ENCODE measurements around the gene ALG3.
A peak's percentile ranks its signal among the peaks of the same experiment; 100 is the strongest.

Gene ALG3

DNA sequence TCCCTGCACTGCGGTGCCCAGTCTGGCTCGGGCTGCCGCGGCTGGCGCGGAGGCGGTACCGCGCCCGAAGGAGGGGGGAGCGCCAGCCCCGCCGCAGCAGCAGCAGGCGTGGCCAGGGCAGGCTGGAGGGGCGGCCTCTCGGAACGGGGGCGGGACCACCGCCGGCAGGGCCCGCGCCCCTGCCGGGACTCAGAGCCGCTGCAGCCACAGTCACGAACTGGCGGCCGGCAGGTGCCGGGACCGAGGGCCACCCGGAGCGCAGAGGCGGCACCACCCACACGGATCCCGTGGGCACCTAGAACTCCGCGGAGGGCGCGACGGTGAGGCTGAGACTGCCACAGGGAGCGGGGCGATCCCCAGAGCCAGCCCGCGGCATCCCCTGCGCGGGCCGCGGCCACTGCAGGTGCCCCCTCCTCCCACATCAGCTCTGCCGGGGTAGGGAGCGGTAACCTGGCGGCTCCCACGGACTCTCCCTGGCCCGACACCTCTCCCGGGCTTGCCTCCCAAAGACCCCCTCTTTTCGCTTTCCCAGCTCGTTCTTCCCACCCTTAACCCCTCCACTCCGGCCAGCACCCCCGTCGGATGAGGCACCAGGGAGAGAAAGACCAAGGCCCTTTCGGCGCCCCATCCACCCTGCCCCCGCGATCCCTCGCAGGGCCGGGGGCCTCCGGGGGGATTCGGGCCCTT, 19.2 kb downstream of the ALG3 start, which contains the start of gene VWA5B2:
Gene VWA5B2, plus strand, starts transcription at position 192 of the 687 bp plus-strand sequence. CDS start 944 bp downstream, outside the sequence.
- Mint-ChIP-seq H3K9me3 (no peaks in the 10 kb centered on the region), H3K4me3 (peak within 1 kb of the TSS; percentile 77), H3K4me1 (peaks cover 16% of the 10 kb centered on the region), H3K36me3 (ENCODE audit: insufficient read depth) (no peaks in the 10 kb centered on the region), H3K27me3 (peaks cover 69% of the 10 kb centered on the region), H3K27ac (ENCODE audit: low read depth) (no peak within 1 kb of the TSS)
- ATAC-seq (replicated peaks; ENCODE audit: extremely low read depth, poor library complexity, severe bottlenecking) (peak; percentile 88), DNase-seq (ENCODE audit: low spot score in 2 of 2) (peak; percentile 47 to 56)

DNA sequence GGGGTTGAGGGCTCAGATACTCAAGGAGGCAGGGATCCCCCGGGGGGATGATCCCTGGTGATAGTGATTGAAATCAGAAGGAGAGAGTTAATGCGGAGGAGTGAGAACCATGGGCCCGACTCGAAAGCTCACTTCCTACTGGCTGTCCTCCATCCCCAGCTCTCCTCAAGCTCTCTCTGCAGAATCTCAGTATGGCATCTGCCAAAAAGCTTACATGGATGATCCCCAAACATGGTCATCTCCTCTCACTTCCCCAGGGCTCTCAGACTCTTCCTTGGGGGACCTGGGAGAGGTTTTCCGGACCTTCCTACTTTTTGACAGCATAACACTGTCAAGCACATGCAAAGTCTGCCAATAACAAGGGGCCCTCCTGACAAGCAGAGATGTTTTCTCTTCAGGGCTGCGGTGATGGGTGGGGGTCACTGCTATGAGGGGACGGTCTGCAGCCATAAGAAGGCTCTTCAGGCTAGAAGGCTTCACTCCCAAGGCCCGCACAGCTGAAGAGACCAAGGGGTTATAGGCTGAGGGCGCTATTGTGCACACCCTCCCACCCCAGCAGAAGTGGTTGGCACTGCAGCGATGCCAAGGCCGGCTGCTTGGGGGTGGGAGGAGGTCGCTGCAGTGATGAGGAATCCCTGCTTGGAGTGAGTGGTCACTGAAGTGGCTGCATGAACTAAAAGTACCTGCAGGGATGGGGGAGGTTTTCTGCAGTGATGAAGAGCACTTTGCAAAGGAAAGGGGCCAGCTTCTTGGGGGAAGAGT, 20.2 kb downstream of the ALG3 start:
- Mint-ChIP-seq H3K27ac (ENCODE audit: low read depth) (no peak overlapping the region), H3K27me3 (peaks cover 69% of the 10 kb centered on the region)
- ATAC-seq (replicated peaks; ENCODE audit: extremely low read depth, poor library complexity, severe bottlenecking) = no peak

DNA sequence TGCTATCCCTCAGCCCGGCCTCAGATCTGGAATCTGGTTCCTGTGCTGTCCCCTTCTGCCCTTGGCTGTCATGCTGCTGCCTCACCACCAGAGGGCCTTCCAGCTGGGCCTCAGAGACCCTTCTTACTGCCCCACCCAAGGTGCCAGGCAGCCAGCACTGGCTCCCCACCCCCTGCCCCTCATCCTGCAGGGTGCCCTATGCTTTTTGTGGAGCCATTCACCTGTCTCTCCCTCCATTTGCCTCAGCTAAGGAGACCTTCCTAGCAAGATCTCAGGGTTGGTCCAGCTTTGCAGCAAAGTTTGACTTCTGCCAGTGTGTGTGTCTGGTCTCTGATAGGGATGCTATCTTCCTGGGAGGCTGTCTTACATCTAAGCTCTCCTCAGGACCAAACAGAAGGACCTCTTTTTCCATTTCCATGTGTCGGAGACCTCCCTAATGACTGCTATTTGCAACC, 21.3 kb downstream of the ALG3 start:
- ATAC-seq (replicated peaks; ENCODE audit: extremely low read depth, poor library complexity, severe bottlenecking) (no peak), DNase-seq (ENCODE audit: low spot score in 2 of 2) (peak; percentile 27 to 37)
- H3K27ac Mint-ChIP-seq (ENCODE audit: low read depth) = no peak overlapping the region
- no peaks in the 10 kb centered on the region for H3K9me3 Mint-ChIP-seq
- H3K36me3 Mint-ChIP-seq (ENCODE audit: insufficient read depth) = no peaks in the 10 kb centered on the region
- H3K4me1 Mint-ChIP-seq = peaks cover 16% of the 10 kb centered on the region
- no peak overlapping the region for H3K4me3 Mint-ChIP-seq
- H3K27me3 Mint-ChIP-seq = peaks cover 64% of the 10 kb centered on the region

More for the DNA sequence above, 20.2 kb downstream of the ALG3 start:
- no peaks in the 10 kb centered on the region for H3K36me3 Mint-ChIP-seq (ENCODE audit: insufficient read depth)
- no peak for DNase-seq (ENCODE audit: low spot score in 2 of 2)
- H3K4me1 Mint-ChIP-seq = peaks cover 16% of the 10 kb centered on the region
- H3K4me3 Mint-ChIP-seq = peak overlapping the region; percentile 77
- no peaks in the 10 kb centered on the region for H3K9me3 Mint-ChIP-seq

DNA sequence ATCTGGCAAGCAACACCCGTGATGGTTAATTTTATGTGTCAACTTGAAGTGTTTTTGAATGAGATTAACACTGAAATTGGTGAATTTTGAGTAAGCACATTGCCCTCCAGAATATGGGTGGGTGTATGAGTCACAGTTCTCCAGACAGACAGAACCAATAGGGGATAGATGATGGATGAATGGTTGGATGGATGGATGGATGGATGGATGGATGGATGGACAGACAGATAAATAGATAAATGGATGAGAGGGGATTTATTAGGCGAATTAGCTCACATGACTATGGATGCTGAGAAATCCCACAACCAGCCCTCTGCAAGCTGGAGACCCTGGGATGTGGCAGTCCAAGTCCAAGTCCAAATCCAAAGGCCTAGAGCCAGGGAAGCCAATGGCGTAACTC, 24.8 kb downstream of the ALG3 start:
- Mint-ChIP-seq H3K27me3 (peaks cover 53% of the 10 kb centered on the region), H3K4me3 (no peak overlapping the region), H3K27ac (ENCODE audit: low read depth) (no peak overlapping the region), H3K9me3 (no peaks in the 10 kb centered on the region), H3K4me1 (peaks cover 6% of the 10 kb centered on the region), H3K36me3 (ENCODE audit: insufficient read depth) (peaks cover 2% of the 10 kb centered on the region)
- no peak for DNase-seq (ENCODE audit: low spot score in 2 of 2)
- no peak for ATAC-seq (replicated peaks; ENCODE audit: extremely low read depth, poor library complexity, severe bottlenecking)

DNA sequence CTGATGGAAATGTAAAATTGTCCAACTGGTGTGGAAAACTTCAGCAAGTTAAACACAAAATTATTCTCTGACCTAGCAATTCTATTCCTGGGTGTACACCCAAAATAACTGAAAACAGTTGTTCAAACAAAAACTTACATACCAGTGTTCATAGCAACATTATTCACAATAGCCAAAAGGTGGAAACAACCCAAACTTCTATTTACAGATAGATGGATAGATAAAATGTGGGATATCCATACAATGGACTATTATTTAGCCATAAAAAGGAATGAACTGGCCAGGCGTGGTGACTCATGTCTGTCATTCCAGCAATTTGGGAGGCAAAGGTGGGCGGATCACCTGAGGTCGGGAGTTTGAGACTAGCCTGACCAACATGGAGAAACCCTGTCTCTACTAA, 26.2 kb downstream of the ALG3 start:
- H3K27me3 Mint-ChIP-seq = peaks cover 48% of the 10 kb centered on the region
- ATAC-seq (replicated peaks; ENCODE audit: extremely low read depth, poor library complexity, severe bottlenecking) = no peak
- no peak for DNase-seq (ENCODE audit: low spot score in 2 of 2)
- no peaks in the 10 kb centered on the region for H3K9me3 Mint-ChIP-seq
- no peak overlapping the region for H3K27ac Mint-ChIP-seq (ENCODE audit: low read depth)
- H3K4me3 Mint-ChIP-seq = no peak overlapping the region
- peaks cover 2% of the 10 kb centered on the region for H3K36me3 Mint-ChIP-seq (ENCODE audit: insufficient read depth)
- no peaks in the 10 kb centered on the region for H3K4me1 Mint-ChIP-seq

DNA sequence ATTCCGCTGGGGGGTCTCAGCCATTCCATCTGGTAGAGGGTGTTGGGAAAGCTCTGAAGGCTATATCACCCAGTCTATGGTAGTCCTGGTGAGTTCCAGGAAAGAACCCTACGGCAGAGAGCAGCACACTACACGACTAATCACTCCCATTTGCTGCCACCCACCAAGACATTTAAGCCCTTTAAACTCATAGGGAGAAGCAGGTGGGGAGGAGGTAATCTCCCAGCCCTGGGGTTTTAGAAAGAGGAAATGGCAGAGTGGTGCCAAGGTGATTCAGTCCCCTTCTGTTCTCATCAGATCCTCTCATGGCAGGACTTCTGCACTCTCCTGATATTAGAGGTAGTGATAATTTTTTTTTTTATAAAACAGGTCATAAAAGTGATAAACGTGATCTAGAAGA, 29.9 kb downstream of the ALG3 start:
- DNase-seq (ENCODE audit: low spot score in 2 of 2) (no peak), ATAC-seq (replicated peaks; ENCODE audit: extremely low read depth, poor library complexity, severe bottlenecking) (no peak)
- Mint-ChIP-seq H3K36me3 (ENCODE audit: insufficient read depth) (peaks cover 2% of the 10 kb centered on the region), H3K4me3 (no peak overlapping the region), H3K27me3 (peaks cover 20% of the 10 kb centered on the region), H3K9me3 (no peaks in the 10 kb centered on the region), H3K27ac (ENCODE audit: low read depth) (no peak overlapping the region), H3K4me1 (no peaks in the 10 kb centered on the region)

DNA sequence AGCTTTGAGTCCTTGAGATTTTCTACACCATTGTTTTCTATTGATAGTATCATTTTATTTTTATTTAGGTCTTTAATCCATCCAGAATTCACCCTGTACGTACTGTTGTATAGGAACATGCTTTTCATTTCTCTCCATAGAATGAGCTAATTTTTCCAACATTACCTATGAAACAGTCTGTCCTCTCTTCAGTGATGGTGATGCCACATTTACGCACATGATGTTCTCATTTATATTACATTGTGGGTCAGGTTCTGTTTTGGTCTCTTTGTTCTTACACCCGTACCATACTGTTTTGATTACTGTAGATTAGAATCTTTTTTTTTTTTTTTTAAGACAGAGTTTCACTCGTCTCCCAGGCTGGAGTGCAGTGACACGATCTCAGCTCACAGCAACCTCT, 37.0 kb downstream of the ALG3 start:
- no peak overlapping the region for H3K4me3 Mint-ChIP-seq
- no peaks in the 10 kb centered on the region for H3K4me1 Mint-ChIP-seq
- H3K36me3 Mint-ChIP-seq (ENCODE audit: insufficient read depth) = no peaks in the 10 kb centered on the region
- no peak overlapping the region for H3K27ac Mint-ChIP-seq (ENCODE audit: low read depth)
- H3K27me3 Mint-ChIP-seq = peaks cover 11% of the 10 kb centered on the region
- DNase-seq (ENCODE audit: low spot score in 2 of 2) = no peak
- no peaks in the 10 kb centered on the region for H3K9me3 Mint-ChIP-seq
- ATAC-seq (replicated peaks; ENCODE audit: extremely low read depth, poor library complexity, severe bottlenecking) = no peak

DNA sequence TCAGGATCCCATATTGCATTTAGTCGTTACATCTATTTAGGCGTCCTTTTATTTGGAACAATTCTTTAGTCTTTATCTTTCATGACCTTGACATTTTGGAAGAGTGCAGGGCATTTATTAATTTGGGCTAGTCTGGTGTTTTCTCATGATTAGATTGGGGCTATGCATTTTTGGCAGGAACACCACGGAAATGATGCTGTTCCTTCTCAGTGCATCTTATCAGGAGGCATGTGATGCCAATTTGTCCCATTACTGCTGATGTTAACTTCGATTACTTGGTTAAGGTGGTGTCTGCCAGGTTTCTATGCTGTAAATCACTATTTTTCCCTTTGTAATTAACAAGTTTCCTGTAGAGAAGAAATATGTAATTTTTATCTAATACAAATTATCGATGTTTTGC, 37.5 kb downstream of the ALG3 start:
- H3K27ac Mint-ChIP-seq (ENCODE audit: low read depth) = no peak overlapping the region

DNA sequence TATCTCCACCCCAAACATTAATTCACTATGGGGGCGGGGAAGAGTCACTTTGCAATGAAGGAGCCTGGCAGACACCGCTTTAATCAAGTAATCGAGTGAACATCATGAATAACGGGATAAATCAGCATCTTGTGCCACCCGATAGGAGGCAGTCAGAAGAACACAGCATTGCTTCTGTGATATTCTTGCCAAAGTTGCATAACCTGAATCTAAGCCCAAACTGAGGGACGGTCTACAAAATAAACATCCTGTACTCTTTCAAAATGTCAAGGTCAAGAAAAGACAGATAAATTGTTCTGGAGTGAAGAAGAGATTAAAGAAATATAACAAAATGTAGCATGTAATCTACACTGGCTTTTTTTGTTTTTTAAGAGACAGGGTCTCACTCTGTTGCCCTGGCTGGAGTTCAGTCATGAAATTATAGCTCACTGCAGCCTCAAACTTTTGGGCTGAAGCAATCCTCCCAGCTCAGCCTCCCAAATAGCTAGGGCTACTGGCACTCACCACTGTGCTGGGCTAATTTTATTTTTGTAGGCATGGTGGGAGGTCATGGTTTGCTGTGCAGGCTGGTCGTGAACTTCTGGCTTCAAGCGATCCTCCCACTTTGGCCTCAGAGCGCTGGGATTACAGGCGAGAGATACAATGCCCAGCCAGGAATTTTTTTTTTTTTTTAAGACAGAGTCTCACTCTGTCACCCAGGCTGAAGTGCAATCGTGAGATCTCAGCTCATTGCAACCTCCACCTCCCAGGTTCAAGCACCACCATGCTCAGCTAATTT, 39.4 kb downstream of the ALG3 start:
- H3K36me3 Mint-ChIP-seq (ENCODE audit: insufficient read depth) = no peaks in the 10 kb centered on the region

More for the DNA sequence above, 37.5 kb downstream of the ALG3 start:
- no peaks in the 10 kb centered on the region for H3K9me3 Mint-ChIP-seq
- peaks cover 16% of the 10 kb centered on the region for H3K27me3 Mint-ChIP-seq
- no peak for DNase-seq (ENCODE audit: low spot score in 2 of 2)
- no peak overlapping the region for H3K4me3 Mint-ChIP-seq
- H3K4me1 Mint-ChIP-seq = no peaks in the 10 kb centered on the region
- no peaks in the 10 kb centered on the region for H3K36me3 Mint-ChIP-seq (ENCODE audit: insufficient read depth)
- ATAC-seq (replicated peaks; ENCODE audit: extremely low read depth, poor library complexity, severe bottlenecking) = no peak

DNA sequence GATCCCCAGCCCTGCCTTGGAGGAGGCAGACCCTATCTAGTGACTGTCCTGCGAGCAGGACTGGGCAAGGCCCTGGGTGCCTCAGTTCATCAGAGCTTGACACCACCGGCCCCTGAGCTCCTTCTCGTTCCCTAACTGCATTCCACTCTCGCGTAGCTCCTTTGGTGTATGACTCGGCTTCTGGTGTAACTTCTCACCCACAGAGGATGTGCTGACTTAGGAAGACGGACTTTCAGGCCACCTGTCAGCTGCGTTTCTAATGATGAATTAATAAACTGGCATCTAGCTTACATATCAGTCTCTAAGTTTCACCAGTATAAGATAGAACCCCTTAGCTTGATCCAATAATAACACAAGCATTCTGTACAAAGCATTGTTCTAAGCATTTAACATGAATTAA, 45.2 kb downstream of the ALG3 start:
- Mint-ChIP-seq H3K4me3 (no peak overlapping the region), H3K36me3 (ENCODE audit: insufficient read depth) (no peaks in the 10 kb centered on the region), H3K9me3 (no peaks in the 10 kb centered on the region), H3K4me1 (no peaks in the 10 kb centered on the region), H3K27ac (ENCODE audit: low read depth) (no peak overlapping the region), H3K27me3 (peaks cover 51% of the 10 kb centered on the region)
- DNase-seq (ENCODE audit: low spot score in 2 of 2) = no peak
- ATAC-seq (replicated peaks; ENCODE audit: extremely low read depth, poor library complexity, severe bottlenecking) = no peak

More for the DNA sequence above, 39.4 kb downstream of the ALG3 start:
- no peaks in the 10 kb centered on the region for H3K4me1 Mint-ChIP-seq
- ATAC-seq (replicated peaks; ENCODE audit: extremely low read depth, poor library complexity, severe bottlenecking) (no peak), DNase-seq (ENCODE audit: low spot score in 2 of 2) (no peak)
- H3K4me3 Mint-ChIP-seq = no peak overlapping the region
- peaks cover 30% of the 10 kb centered on the region for H3K27me3 Mint-ChIP-seq
- H3K9me3 Mint-ChIP-seq = no peaks in the 10 kb centered on the region
- H3K27ac Mint-ChIP-seq (ENCODE audit: low read depth) = no peak overlapping the region

DNA sequence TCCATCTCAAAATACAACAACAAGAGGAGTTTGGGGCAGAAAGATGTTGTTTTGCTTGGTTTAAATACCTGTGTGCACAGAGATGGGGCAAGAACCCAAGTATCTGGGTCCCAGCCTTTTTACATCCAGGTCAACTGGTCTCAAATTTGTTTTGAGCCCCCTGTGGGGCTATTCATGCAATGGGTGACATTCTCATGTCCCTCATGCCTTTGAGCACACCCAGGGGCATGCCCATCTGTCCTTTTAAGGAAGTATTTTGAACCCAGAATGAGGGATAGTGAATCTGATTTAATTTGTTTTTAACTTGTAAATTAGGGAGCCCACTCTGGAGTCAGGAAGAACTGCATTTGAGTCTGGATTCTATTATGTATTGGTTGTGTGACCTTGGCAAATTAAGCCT, 47.9 kb downstream of the ALG3 start:
- Mint-ChIP-seq H3K36me3 (ENCODE audit: insufficient read depth) (no peaks in the 10 kb centered on the region), H3K4me1 (no peaks in the 10 kb centered on the region), H3K9me3 (no peaks in the 10 kb centered on the region), H3K4me3 (no peak overlapping the region), H3K27me3 (peaks cover 31% of the 10 kb centered on the region), H3K27ac (ENCODE audit: low read depth) (no peak overlapping the region)
- no peak for DNase-seq (ENCODE audit: low spot score in 2 of 2)
- ATAC-seq (replicated peaks; ENCODE audit: extremely low read depth, poor library complexity, severe bottlenecking) = no peak

DNA sequence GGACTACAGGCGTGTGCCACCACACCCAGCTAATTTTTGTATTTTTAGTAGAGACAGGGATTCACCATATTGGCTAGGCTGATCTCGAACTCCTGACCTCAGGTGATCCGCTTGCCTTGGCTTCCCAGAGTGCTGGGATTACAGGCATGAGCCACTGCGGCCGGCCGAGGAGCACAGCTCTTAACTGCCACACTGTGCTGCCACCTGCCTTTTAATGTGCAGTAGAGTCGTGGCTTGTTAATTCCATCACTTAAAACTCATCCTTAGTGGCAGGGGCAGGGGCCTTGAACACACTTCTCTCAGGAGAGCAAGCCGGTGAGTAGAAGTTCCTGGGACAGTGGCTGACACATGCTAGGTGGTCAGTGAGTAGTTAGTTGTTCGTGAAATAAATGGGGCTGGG, 50.3 kb downstream of the ALG3 start:
- no peak overlapping the region for H3K4me3 Mint-ChIP-seq
- no peak for ATAC-seq (replicated peaks; ENCODE audit: extremely low read depth, poor library complexity, severe bottlenecking)
- DNase-seq (ENCODE audit: low spot score in 2 of 2) = no peak

More for the DNA sequence above, 50.3 kb downstream of the ALG3 start:
- H3K4me1 Mint-ChIP-seq = no peaks in the 10 kb centered on the region
- H3K27ac Mint-ChIP-seq (ENCODE audit: low read depth) = no peak overlapping the region
- H3K9me3 Mint-ChIP-seq = no peaks in the 10 kb centered on the region
- peaks cover 10% of the 10 kb centered on the region for H3K36me3 Mint-ChIP-seq (ENCODE audit: insufficient read depth)
- H3K27me3 Mint-ChIP-seq = peaks cover 13% of the 10 kb centered on the region
